ENCODE measurements around the gene TMEM101. TPM values are rescaled to one million over a fixed set of nuclear protein-coding genes. Genes with fewer than 3 reads are reported as not detected.

The TMEM101 gene
- total RNA-seq, 6 experiments from 2014 or later, result 6.7 to 23.6 (median 10.9) TPM

DNA sequence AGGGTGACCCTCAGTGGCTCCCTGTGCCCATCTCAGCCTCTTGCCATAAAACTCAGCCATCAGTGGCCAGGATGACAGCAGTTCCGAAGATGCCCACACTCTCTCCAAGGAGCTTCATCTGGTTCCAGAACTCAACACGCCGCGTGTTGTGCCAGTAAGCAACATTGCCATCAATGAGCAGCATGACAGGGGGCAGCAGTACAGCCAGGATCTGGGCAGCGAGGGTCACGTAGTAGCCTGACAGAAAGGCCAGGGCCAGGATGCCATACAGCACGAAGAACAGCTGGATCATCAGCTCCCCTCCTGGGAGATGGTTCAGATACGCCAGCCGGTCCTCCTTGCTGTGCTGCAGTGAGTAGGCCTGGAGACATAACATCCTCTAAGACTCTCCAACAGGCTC, 2.9 kb downstream of the TMEM101 start:
- Histone ChIP-seq H3K36me3 (peaks cover 0 to 37% (median 17%) of the 10 kb centered on the region in 4 donors), H3K9me3 (no peaks in the 10 kb centered on the region), H3K4me3 (no peak overlapping the region), H3K27me3 (no peaks in the 10 kb centered on the region), H3K27ac (peak overlapping the region in 1 of 3 donors; percentile 35), H3K4me1 (peaks cover 3 to 40% (median 16%) of the 10 kb centered on the region in 4 donors)
- ATAC-seq (peak in 3 of 4 donors; percentile 3 to 31 (median 18)), DNase-seq (peak in 1 of 3 donors; percentile 62)
- TF ChIP-seq POLR2A (IDR thresholded peaks at IDR 0.05), result no peak
- TF ChIP-seq, protein P1, sequence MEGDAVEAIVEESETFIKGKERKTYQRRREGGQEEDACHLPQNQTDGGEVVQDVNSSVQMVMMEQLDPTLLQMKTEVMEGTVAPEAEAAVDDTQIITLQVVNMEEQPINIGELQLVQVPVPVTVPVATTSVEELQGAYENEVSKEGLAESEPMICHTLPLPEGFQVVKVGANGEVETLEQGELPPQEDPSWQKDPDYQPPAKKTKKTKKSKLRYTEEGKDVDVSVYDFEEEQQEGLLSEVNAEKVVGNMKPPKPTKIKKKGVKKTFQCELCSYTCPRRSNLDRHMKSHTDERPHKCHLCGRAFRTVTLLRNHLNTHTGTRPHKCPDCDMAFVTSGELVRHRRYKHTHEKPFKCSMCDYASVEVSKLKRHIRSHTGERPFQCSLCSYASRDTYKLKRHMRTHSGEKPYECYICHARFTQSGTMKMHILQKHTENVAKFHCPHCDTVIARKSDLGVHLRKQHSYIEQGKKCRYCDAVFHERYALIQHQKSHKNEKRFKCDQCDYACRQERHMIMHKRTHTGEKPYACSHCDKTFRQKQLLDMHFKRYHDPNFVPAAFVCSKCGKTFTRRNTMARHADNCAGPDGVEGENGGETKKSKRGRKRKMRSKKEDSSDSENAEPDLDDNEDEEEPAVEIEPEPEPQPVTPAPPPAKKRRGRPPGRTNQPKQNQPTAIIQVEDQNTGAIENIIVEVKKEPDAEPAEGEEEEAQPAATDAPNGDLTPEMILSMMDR (IDR thresholded peaks at IDR 0.05), result no peak
- intact Hi-C loops (cut with DNase I), result no loop called here
- WGBS (ENCODE audit: insufficient coverage, low coverage, low lambda C conversion rate, missing lambda C conversion rate), result 20% methylated on average over 2 of the region's 9 CpGs

- DNase-seq, result peak in 1 of 3 donors; percentile 73
- H3K4me1 ChIP-seq, result peaks cover 3 to 41% (median 16%) of the 10 kb centered on the region in 4 donors
These were observed 3.7 kb downstream of the TMEM101 start for GRCh38 chr17:44010966-44011647.

GRCh38 chr17:44008205-44008909, 6.4 kb downstream of the TMEM101 start:
- no peak overlapping the region for H3K4me3 ChIP-seq
- peaks cover 0 to 47% (median 17%) of the 10 kb centered on the region in 4 donors for H3K36me3 ChIP-seq
- TF ChIP-seq, protein P1 (IDR thresholded peaks at IDR 0.05), result no peak
- TF ChIP-seq POLR2A (IDR thresholded peaks at IDR 0.05), result no peak
- no peaks in the 10 kb centered on the region for H3K27me3 ChIP-seq
- DNase-seq (peak in 1 of 3 donors; percentile 71), ATAC-seq (no peak)
- intact Hi-C loops (cut with DNase I), result no loop called here
- peaks cover 0 to 35% (median 17%) of the 10 kb centered on the region in 4 donors for H3K4me1 ChIP-seq
- 50% methylated on average over 5 of the region's 6 CpGs for WGBS (ENCODE audit: insufficient coverage, low coverage, low lambda C conversion rate, missing lambda C conversion rate)
- H3K9me3 ChIP-seq, result no peaks in the 10 kb centered on the region
- no peak overlapping the region for H3K27ac ChIP-seq

More at GRCh38 chr17:44010966-44011647, 3.7 kb downstream of the TMEM101 start:
- Histone ChIP-seq H3K36me3 (peaks cover 0 to 43% (median 17%) of the 10 kb centered on the region in 4 donors), H3K27me3 (no peaks in the 10 kb centered on the region), H3K27ac (peak overlapping the region in 1 of 3 donors; percentile 35), H3K9me3 (no peaks in the 10 kb centered on the region), H3K4me3 (no peak overlapping the region)
- intact Hi-C loops (cut with DNase I), result no loop called here
- 39% methylated on average over 2 of the region's 4 CpGs for WGBS (ENCODE audit: insufficient coverage, low coverage, low lambda C conversion rate, missing lambda C conversion rate)
- TF ChIP-seq, protein P1 (IDR thresholded peaks at IDR 0.05), result no peak
- peak; percentile 40 for TF ChIP-seq POLR2A (IDR thresholded peaks at IDR 0.05)
- ATAC-seq, result peak; percentile 8 to 59 (median 42)

DNA sequence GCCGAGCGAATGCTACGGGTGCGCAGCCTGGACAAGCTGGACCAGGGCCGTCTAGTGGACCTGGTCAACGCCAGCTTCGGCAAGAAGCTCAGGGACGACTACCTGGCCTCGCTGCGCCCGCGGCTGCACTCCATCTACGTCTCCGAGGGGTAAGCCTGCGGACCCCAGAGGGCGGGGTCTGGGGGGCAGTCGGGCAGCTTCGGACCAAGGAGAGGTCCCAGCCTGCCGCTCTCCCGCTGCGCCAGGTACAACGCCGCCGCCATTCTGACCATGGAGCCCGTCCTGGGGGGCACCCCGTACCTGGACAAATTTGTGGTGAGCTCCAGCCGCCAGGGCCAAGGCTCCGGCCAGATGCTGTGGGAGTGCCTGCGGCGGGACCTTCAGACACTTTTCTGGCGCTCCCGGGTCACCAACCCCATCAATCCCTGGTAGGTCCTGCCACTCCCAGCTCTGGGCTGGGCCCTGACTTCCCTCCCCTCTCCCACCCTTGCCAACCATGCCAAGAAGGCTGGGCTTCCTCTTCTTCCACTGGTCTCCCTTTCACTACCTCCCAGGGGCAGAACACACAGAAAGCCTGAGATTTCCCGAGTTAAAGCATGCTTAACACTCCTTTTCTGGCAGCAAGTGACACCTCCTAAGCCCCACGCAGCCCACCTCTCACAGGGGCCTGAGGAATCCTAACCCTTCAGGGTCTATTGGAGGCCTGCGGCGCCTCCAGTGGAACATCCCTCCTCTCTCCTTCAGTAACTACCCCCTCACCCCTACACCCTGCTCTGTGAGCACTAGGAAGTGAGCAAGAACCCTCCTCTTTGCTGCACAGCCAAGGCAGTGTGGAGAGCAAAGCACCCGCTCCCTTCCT, 7.2 kb downstream of the TMEM101 start:
- Histone ChIP-seq H3K27me3 (no peaks in the 10 kb centered on the region), H3K4me1 (peaks cover 0 to 42% (median 21%) of the 10 kb centered on the region in 4 donors), H3K4me3 (peak overlapping the region; percentile 53 to 85 (median 83)), H3K27ac (peak overlapping the region in 1 of 3 donors; percentile 24), H3K9me3 (no peaks in the 10 kb centered on the region), H3K36me3 (peaks cover 0 to 47% (median 17%) of the 10 kb centered on the region in 4 donors)
- DNase-seq (peak in 2 of 3 donors; percentile 47 to 61), ATAC-seq (no peak)
- intact Hi-C loops (cut with DNase I), result no loop called here
- TF ChIP-seq, protein P1 (IDR thresholded peaks at IDR 0.05), result no peak
- no peak for TF ChIP-seq POLR2A (IDR thresholded peaks at IDR 0.05)
- 31% methylated on average over 3 of the region's 37 CpGs for WGBS (ENCODE audit: insufficient coverage, low coverage, low lambda C conversion rate, missing lambda C conversion rate)
